Smooth muscle cell of the coronary artery (primary cell): ENCODE results near the gene ANKRD29. TPM values are rescaled to one million over a fixed set of nuclear protein-coding genes. Genes with fewer than 3 reads are reported as not detected.

ENCODE experiments used
- total RNA-seq: library from RNA; depleted of rRNA; stranded (reverse); fragments of >200 nt; gene quantifications from 2 replicates; pipeline ENCODE4 v1.2.3, GENCODE V29; 2014; ENCODE audit warnings: low replicate concordance

Gene ANKRD29, protein sequence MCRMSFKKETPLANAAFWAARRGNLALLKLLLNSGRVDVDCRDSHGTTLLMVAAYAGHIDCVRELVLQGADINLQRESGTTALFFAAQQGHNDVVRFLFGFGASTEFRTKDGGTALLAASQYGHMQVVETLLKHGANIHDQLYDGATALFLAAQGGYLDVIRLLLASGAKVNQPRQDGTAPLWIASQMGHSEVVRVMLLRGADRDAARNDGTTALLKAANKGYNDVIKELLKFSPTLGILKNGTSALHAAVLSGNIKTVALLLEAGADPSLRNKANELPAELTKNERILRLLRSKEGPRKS
- total RNA-seq = 0.60 and 17.8 TPM in 2 replicates

DNA sequence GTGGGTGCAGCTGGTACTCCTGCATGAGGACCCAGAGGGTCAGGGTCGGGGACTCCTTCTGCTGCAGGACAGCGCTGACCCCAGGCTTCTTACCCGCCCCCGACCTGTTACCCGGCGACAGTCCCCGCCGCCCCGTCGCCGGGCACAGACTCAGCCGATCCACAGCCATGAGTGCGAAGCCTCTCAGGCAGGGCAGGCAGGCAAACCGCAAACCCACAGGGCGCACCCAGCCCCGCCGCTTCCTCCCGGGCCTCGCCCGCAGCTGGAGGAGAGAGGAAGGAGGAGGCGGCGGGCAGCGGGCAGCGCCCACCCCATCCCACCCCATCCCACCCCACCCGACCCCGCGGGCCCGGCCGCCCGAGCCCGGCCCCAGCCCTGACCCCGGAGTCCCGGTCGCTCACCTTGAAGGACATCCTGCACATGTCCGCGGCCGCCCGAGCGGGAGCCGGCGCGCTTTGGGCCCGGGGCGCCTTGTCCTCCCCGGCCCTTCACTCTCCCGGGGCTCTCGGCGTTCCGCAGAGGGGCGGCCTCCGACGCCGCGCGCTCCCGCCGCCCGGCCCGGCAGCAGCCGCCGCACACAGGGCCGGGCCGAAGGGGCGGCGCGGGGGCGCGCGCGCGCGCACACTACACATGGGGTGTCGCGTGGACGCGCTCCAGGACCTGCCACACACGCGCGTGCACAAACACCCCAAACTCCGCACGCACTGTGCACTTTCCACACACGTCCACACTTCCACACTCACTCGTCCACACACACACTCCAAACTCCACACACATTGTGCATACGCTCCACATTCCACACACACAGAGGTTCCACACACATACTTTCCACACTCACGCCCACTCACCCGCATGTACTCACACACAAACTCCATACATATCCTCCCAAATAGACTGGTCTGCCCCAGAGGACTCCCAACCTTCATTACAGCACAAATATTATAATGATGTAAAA is at the start of gene ANKRD29:
ANKRD29 (minus strand) TSS at position 603 of the 955 bp plus-strand sequence; CDS start at position 422, 181 bp downstream.

GRCh38 chr18:23689031-23689615 is 26.4 kb upstream of the ANKRD29 start, which contains the start of gene LAMA3:
LAMA3 (plus strand) TSS chr18:23689453; CDS start chr18:23689684, 231 bp downstream.

GRCh38 chr18:23586249-23587196 is 76.2 kb downstream of the ANKRD29 start, which contains the start of gene NPC1:
NPC1 (minus strand) TSS chr18:23586506; CDS start chr18:23586343, 163 bp downstream.

Other genes starting within 250 kb of the ANKRD29 start
- gene RIOK3, start 209.6 kb downstream of the ANKRD29 start, total RNA-seq = 44.0 and 50.6 TPM in 2 replicates
- gene RMC1, start 159.4 kb downstream of the ANKRD29 start, total RNA-seq = 21.1 and 22.2 TPM in 2 replicates
- 30.9 and 86.1 TPM in 2 replicates for gene NPC1, start 76.4 kb downstream of the ANKRD29 start, total RNA-seq
- gene LAMA3, start 26.5 kb upstream of the ANKRD29 start, total RNA-seq = 0.60 and 17.4 TPM in 2 replicates